ENCODE results near the gene UGT2B17.

GRCh38 chr4:68490826-68491457 is 85.2 kb downstream of the UGT2B17 start:
- TF ChIP-seq CTCF (IDR thresholded peaks at IDR 0.05; ENCODE audit: borderline replicate concordance, extremely low read depth, low read length, poor library complexity, severe bottlenecking) (no peak), EZH2 (IDR thresholded peaks at IDR 0.05; ENCODE audit: borderline replicate concordance, low read depth, low read length, severe bottlenecking) (no peak)

All from DND-41 (cell line).